Stimulated activated CD4-positive, alpha-beta T cell treated with anti-CD3 and anti-CD28 coated beads, TNF-alpha, amount 100 ng/mL, for 4 hours (primary cell): Measurements from ENCODE around the gene TM7SF2.

ENCODE experiments used
- DNase-seq, 3 experiments: peaks; one replicate each; pipeline ENCODE4 v3.0.0-alpha.2; 2020; ENCODE audit warnings: low read depth in 3 of 3

Gene TM7SF2

DNA sequence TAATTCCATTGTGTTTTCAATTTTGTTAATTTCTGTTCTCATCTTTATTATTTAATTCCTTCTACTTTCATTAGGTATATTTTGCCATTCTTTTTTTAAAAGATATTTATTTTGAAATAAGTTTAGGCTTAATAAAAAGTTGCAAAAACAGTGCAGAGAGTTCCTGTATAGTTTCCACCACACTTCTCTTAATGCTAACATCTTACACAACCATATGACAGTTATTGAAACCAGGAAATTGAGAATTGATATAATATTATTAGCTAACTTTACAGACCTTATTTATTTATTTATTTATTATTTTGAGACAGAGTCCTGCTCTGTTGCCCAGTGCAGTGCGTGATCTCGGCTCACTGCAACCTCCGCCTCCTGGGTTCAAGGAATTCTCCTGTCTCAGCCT is 44.6 kb downstream of the TM7SF2 start:
- no peak for DNase-seq

- DNase-seq: no peak
Observed at GRCh38 chr11:65156926-65157325, 45.3 kb downstream of the TM7SF2 start.

DNA sequence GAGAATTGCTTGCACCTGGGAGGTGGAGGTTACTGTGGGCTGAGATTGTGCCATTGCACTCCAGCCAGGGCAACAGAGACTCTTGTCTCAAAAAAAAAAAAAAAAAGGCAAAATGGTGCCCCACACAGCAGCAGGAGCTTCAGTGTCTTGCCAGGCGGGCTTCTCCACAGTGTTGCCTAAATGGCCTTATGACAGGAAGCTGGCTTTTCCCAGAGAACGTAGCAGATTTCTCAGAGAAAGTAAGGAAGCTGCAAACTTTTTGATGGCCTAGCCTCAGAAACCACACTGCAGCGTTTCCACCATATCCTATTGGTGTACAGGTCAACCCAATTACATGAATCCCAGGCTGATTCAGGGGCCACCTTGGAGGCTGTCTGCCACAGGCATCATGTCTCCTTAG is 45.7 kb downstream of the TM7SF2 start:
- no peak for DNase-seq

GRCh38 chr11:65159012-65159411 is 47.3 kb downstream of the TM7SF2 start:
- DNase-seq: no peak

GRCh38 chr11:65160643-65161042 is 49.0 kb downstream of the TM7SF2 start:
- no peak for DNase-seq

DNA sequence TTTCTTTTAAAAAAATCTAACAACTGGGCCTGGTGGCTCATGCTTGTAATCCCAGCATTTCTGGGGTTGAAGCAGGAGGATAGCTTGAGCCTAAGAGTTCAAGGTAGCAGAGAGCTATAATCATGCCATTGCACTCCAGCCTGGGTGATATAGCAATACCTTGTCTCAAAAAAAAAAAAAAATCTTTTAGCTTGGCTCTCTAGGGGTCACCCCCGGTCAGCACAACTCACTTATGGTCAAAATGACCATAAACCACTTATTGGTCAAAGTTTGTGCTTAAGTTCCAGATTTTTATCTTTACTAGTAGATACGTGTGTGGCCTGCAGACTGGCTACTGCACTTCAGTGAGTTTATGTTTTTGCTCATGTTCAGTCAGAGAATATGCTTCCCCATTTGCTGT is 52.0 kb downstream of the TM7SF2 start:
- DNase-seq: no peak
